Measurements from ENCODE around the gene IL10RA. TPM values are rescaled to one million over a fixed set of nuclear protein-coding genes. Genes with fewer than 3 reads are reported as not detected.

The IL10RA gene
- total and polyA plus RNA-seq, 8 donors, result 0.60 to 15.5 (median 2.7) TPM

- ATAC-seq, result no peak
- 68 to 76% methylated on average over 4 of the region's 4 CpGs for WGBS, 2 donors
- Histone ChIP-seq H3K9me3 (no peaks in the 10 kb centered on the region), H3K36me3 (no peaks in the 10 kb centered on the region), H3K4me3 (no peak overlapping the region), H3K4me1 (no peaks in the 10 kb centered on the region), H3K27ac (peak overlapping the region in 1 of 4 donors; percentile 30), H3K27me3 (no peaks in the 10 kb centered on the region)
- intact Hi-C loops (cut with DNase I), result no loop called here
- TF ChIP-seq CTCF (IDR thresholded peaks at IDR 0.05), result no peak
- DNase-seq, result no peak
- no peak for FAIRE-seq
Measured at GRCh38 chr11:118008271-118008911, 22.2 kb downstream of the IL10RA start.

GRCh38 chr11:118009864-118010737, 23.9 kb downstream of the IL10RA start:
- no peak for FAIRE-seq
- no peak for DNase-seq
- no peak overlapping the region for H3K4me3 ChIP-seq
- no peaks in the 10 kb centered on the region for H3K4me1 ChIP-seq
- H3K27ac ChIP-seq, result peak overlapping the region in 2 of 4 donors; percentile 48 to 58
- TF ChIP-seq CTCF (IDR thresholded peaks at IDR 0.05), result no peak
- H3K9me3 ChIP-seq, result no peaks in the 10 kb centered on the region
- H3K27me3 ChIP-seq, result no peaks in the 10 kb centered on the region
- intact Hi-C loops (cut with DNase I), result no loop called here
- peak in 2 of 4 donors; percentile 8 to 44 for ATAC-seq
- WGBS, 2 donors, result 65% methylated on average over 9 of the region's 9 CpGs
- H3K36me3 ChIP-seq, result no peaks in the 10 kb centered on the region

- Histone ChIP-seq H3K9me3 (no peaks in the 10 kb centered on the region), H3K4me1 (no peaks in the 10 kb centered on the region), H3K27me3 (no peaks in the 10 kb centered on the region), H3K27ac (peak overlapping the region in 2 of 4 donors; percentile 48 to 58), H3K4me3 (no peak overlapping the region), H3K36me3 (no peaks in the 10 kb centered on the region)
- DNase-seq, result peak in 1 of 6 donors; percentile 68
- no peak for TF ChIP-seq CTCF (IDR thresholded peaks at IDR 0.05)
- peak in 3 of 4 donors; percentile 31 to 70 (median 69) for ATAC-seq
- intact Hi-C loops (cut with DNase I), result no loop called here
- 80 to 86% methylated on average over 20 to 21 of the region's 21 CpGs for WGBS, 2 donors
- no peak for FAIRE-seq
Measured at GRCh38 chr11:118010738-118011461, 24.7 kb downstream of the IL10RA start.

GRCh38 chr11:118012083-118012669, 26.0 kb downstream of the IL10RA start:
- ATAC-seq, result peak in 3 of 4 donors; percentile 61 to 76 (median 73)
- H3K27me3 ChIP-seq, result no peaks in the 10 kb centered on the region

More at GRCh38 chr11:118012083-118012669, 26.0 kb downstream of the IL10RA start:
- intact Hi-C loops (cut with DNase I), result no loop called here
- 69 to 76% methylated on average over 7 of the region's 7 CpGs for WGBS, 2 donors
- FAIRE-seq, result no peak
- TF ChIP-seq CTCF (IDR thresholded peaks at IDR 0.05), result no peak
- Histone ChIP-seq H3K4me3 (no peak overlapping the region), H3K27ac (peak overlapping the region in 2 of 4 donors; percentile 33 to 48), H3K9me3 (no peaks in the 10 kb centered on the region), H3K36me3 (no peaks in the 10 kb centered on the region), H3K4me1 (no peaks in the 10 kb centered on the region)
- DNase-seq, result no peak

All from pancreas (tissue), 10 donors.